Adrenal gland (tissue), 12 donors: Measurements from ENCODE around the gene URI1. TPM values are rescaled to one million over a fixed set of nuclear protein-coding genes. Genes with fewer than 3 reads are reported as not detected.

ENCODE experiments used
- DNase-seq, 7 donors: peaks; one replicate each; pipeline ENCODE4 v3.0.0-alpha.2; 2019 to 2020
- H3K27ac ChIP-seq, 5 donors: fragments of 200-600 bp; sonication (generic) in 4 of 5; 1 replicate in 3 of 5; 2 replicates in 2 of 5; pipeline versions ENCODE4 v1.5.1 to v1.8.0; 2016 to 2020; ENCODE audit warnings: mild to moderate bottlenecking in 1 of 5
- H3K27me3 ChIP-seq: fragments of 200-600 bp; 2 replicates; pipeline ENCODE4 v1.8.0; 2021
- H3K36me3 ChIP-seq, 2 donors: fragments of 200-600 bp; replicated peaks in 1 of 2; 1 replicate in 1 of 2; 2 replicates in 1 of 2; pipeline versions ENCODE4 v1.5.1 to v1.8.0; 2018 to 2022
- H3K4me1 ChIP-seq, 2 donors: fragments of 200-600 bp; replicated peaks in 1 of 2; 1 replicate in 1 of 2; 2 replicates in 1 of 2; pipeline versions ENCODE4 v1.5.1 to v1.8.0; 2018 to 2021
- H3K4me3 ChIP-seq, 4 donors: fragments of 200-600 bp; sonication (generic) in 3 of 4; one replicate each; pipeline ENCODE4 v1.5.1; 2016 to 2018
- H3K9me3 ChIP-seq, 3 donors: fragments of 200-600 bp; sonication (generic) in 1 of 3; replicated peaks in 1 of 3; 1 replicate in 2 of 3; 2 replicates in 1 of 3; pipeline versions ENCODE4 v1.5.1 to v1.8.0; 2016 to 2021
- CTCF ChIP-seq, 6 experiments: fragments of 450-650 bp in 4 of 6; fragments of 200-600 bp in 2 of 6; sonication (generic) in 1 of 6; IDR thresholded peaks; 1 replicate in 5 of 6; 2 replicates in 1 of 6; pipeline versions ENCODE4 v1.5.1 to v1.8.0; 2016 to 2021; ENCODE audit warnings: antibody characterized with exemption in 6 of 6, mild to moderate bottlenecking in 2 of 6, moderate library complexity in 1 of 6
- POLR2A ChIP-seq, 2 donors: fragments of 450-650 bp; IDR thresholded peaks; one replicate each; pipeline ENCODE4 v1.6.1; 2017; ENCODE audit warnings: antibody characterized with exemption in 2 of 2, mild to moderate bottlenecking in 2 of 2, moderate library complexity in 1 of 2
- WGBS, 4 donors: extraction: QIAGEN DNeasy Blood & Tissue Kit in 2 of 4; methylation state at CpG; one replicate each; pipeline versions ENCODE4 v1.1.5 to v1.1.7; 2013 to 2017; 5-methylcytosine and 5-hydroxymethylcytosine counted together
- intact Hi-C, 2 donors: fragments of 100-400 bp; cut with DNase I; formaldehyde crosslinking; loops; one replicate each; pipeline versions ENCODE4 v1.14.1 to v1.15.0; 2022 to 2023
- polyA plus RNA-seq, 3 donors: library from polyadenylated mRNA; stranded (reverse); fragments of 200-250 nt in 2 of 3; fragments of 350-450 nt in 1 of 3; fragmentation: Illumina TruSeq in 1 of 3; extraction: RNeasy Lipid Tissue Mini Kit (QIAGEN cat#74804) in 1 of 3; gene quantifications; one replicate each; pipeline ENCODE4 v1.2.3, GENCODE V29; 2013 to 2014
- total RNA-seq, 9 donors: library from RNA; depleted of rRNA in 4 of 9; stranded (reverse); fragments of >200 nt in 4 of 9; fragments of 120-200 nt in 1 of 9; fragmentation: NEBNext Ultra II Directional in 1 of 9; extraction: Animal tissue kit (Norgen Biotek cat#: 25700) in 1 of 9; gene quantifications; one replicate each; pipeline versions ENCODE4 v1.1.0 to v1.2.4, GENCODE V29; 2013 to 2023
- donor health status: healthy with polysubstance abuse.
- donor health status: Bipolar disorder and iron deficiency.
- donor health status: DM: yes; HTN: yes; CAD: no.
- donor health status: DM: no; HTN: no; CAD: no.
- donor health status: DM: no; HTN: no; CAD: no.
- donor health status: DM: yes; HTN: yes; CAD: no.

The URI1 gene
- total and polyA plus RNA-seq, 12 donors: 21.6 to 115 (median 71.1) TPM

DNA sequence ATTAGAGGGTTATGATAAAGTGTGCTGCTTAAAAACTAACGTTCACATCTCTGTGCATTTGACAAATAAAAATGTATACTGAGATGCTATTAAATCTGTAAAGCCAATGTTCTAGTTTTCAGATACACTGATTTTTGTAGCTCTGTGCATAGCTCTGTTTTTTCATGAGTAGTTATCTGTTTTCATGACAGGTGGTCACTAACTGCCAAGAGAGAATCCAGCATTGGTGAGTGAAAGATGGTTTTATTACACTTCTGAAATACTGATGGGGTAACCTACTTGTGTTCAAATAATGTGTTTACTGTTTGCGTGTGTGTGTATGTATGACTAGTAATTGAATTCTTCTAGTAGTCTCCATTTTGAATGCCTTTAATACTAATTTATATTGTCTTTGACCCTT lies 29.0 kb downstream of the URI1 start:
- H3K4me3 ChIP-seq: no peak overlapping the region
- DNase-seq: no peak
- no peaks in the 10 kb centered on the region for H3K27me3 ChIP-seq
- peaks cover 0 to 52% of the 10 kb centered on the region in 2 donors for H3K4me1 ChIP-seq
- H3K36me3 ChIP-seq: no peaks in the 10 kb centered on the region
- H3K27ac ChIP-seq: no peak overlapping the region
- no peak for TF ChIP-seq POLR2A (IDR thresholded peaks at IDR 0.05)
- TF ChIP-seq CTCF (IDR thresholded peaks at IDR 0.05): no peak
- WGBS, 4 donors: 41 to 59% (median 55%) methylated on average over 2 of the region's 2 CpGs
- H3K9me3 ChIP-seq: no peaks in the 10 kb centered on the region
- intact Hi-C loops: no loop called here

GRCh38 chr19:29971648-29972047 lies 29.6 kb downstream of the URI1 start:
- Histone ChIP-seq H3K27ac (no peak overlapping the region), H3K4me3 (no peak overlapping the region), H3K27me3 (no peaks in the 10 kb centered on the region), H3K9me3 (no peaks in the 10 kb centered on the region), H3K4me1 (peaks cover 0 to 46% of the 10 kb centered on the region in 2 donors), H3K36me3 (no peaks in the 10 kb centered on the region)
- no peak for TF ChIP-seq CTCF (IDR thresholded peaks at IDR 0.05)
- no peak for TF ChIP-seq POLR2A (IDR thresholded peaks at IDR 0.05)
- intact Hi-C loops: no loop called here
- no peak for DNase-seq
- 75 to 94% (median 90%) methylated on average over 3 of the region's 3 CpGs for WGBS, 4 donors

DNA sequence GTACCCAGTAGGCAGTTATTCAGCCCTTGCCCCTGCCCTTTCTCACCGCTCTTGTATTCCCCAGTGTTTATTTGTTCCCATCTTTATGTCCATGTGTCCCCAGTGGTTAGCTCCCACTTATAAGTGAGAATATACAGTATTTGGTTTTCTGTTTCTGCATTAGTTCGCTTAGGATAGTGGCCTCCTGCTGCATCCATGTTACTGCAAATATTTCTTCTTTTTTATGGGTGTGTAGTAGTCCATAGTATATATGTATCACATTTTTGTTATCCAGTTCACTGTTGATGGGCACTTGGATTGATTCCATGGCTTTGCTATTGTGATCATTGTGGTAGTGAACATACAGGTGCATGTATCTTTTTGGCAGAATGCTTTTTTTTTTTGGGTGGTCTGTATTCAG lies 32.7 kb downstream of the URI1 start:
- no peaks in the 10 kb centered on the region for H3K36me3 ChIP-seq
- H3K27ac ChIP-seq: no peak overlapping the region
- intact Hi-C loops: no loop called here
- H3K4me1 ChIP-seq: peaks cover 6 to 47% of the 10 kb centered on the region in 2 donors
- WGBS, 4 donors: 97 to 100% (median 98%) methylated on average over 2 of the region's 2 CpGs
- no peaks in the 10 kb centered on the region for H3K27me3 ChIP-seq
- no peak for DNase-seq
- TF ChIP-seq POLR2A (IDR thresholded peaks at IDR 0.05) (no peak), CTCF (IDR thresholded peaks at IDR 0.05) (no peak)
- no peaks in the 10 kb centered on the region for H3K9me3 ChIP-seq
- H3K4me3 ChIP-seq: no peak overlapping the region

- TF ChIP-seq POLR2A (IDR thresholded peaks at IDR 0.05) (no peak), CTCF (IDR thresholded peaks at IDR 0.05) (no peak)
- Histone ChIP-seq H3K27me3 (no peaks in the 10 kb centered on the region), H3K36me3 (no peaks in the 10 kb centered on the region), H3K4me1 (peaks cover 6 to 34% of the 10 kb centered on the region in 2 donors), H3K9me3 (no peaks in the 10 kb centered on the region), H3K4me3 (no peak overlapping the region), H3K27ac (no peak overlapping the region)
- WGBS, 4 donors: 93 to 97% (median 94%) methylated on average over 5 to 6 of the region's 6 CpGs
- intact Hi-C loops: no loop called here
- DNase-seq: no peak
Observed at GRCh38 chr19:29976151-29976943, 34.3 kb downstream of the URI1 start.
